Tibial artery (tissue), 4 donors: ENCODE results near the gene CLIP1.
"Not testable (repeated sequence)": the region's sequence is repeated elsewhere in the genome, so short reads cannot be mapped to it uniquely, and the experiment has no call there.

Source experiments
- DNase-seq, 2 donors: peaks; one replicate each; pipeline ENCODE4 v3.0.0-alpha.2; 2019
- H3K27ac ChIP-seq, 2 donors: fragments of 200-600 bp; sonication (generic) in 1 of 2; 1 replicate in 1 of 2; 2 replicates in 1 of 2; pipeline ENCODE4 v1.5.1; 2018 to 2019; ENCODE audit warnings: mild to moderate bottlenecking in 1 of 2
- H3K27me3 ChIP-seq, 2 donors: fragments of 200-600 bp; sonication (generic) in 1 of 2; one replicate each; pipeline versions ENCODE4 v1.5.1 to v1.6.0; 2016 to 2019
- H3K36me3 ChIP-seq, 3 donors: fragments of 200-600 bp; sonication (generic) in 2 of 3; one replicate each; pipeline ENCODE4 v1.5.1; 2016 to 2019; ENCODE audit warnings: mild to moderate bottlenecking in 2 of 3
- H3K4me1 ChIP-seq, 4 donors: fragments of 200-600 bp; sonication (generic) in 2 of 4; 1 replicate in 3 of 4; 2 replicates in 1 of 4; pipeline ENCODE4 v1.5.1; 2016 to 2019
- H3K4me3 ChIP-seq, 2 donors: fragments of 200-600 bp; sonication (generic) in 1 of 2; 1 replicate in 1 of 2; 2 replicates in 1 of 2; pipeline ENCODE4 v1.5.1; 2018 to 2019; ENCODE audit warnings: mild to moderate bottlenecking in 2 of 2
- H3K9me3 ChIP-seq, 3 donors: fragments of 200-600 bp; sonication (generic) in 1 of 3; one replicate each; pipeline ENCODE4 v1.5.1; 2016 to 2019
- CTCF ChIP-seq, 2 experiments: fragments of 200-600 bp in 1 of 2; fragments of 450-650 bp in 1 of 2; IDR thresholded peaks; one replicate each; pipeline ENCODE4 v1.5.1; 2017 to 2019; ENCODE audit warnings: antibody characterized with exemption in 2 of 2, mild to moderate bottlenecking in 1 of 2, moderate library complexity in 1 of 2
- intact Hi-C: fragments of 100-400 bp; cut with DNase I; formaldehyde crosslinking; loops from one replicate; pipeline ENCODE4 v1.15.0; 2023; ENCODE audit warnings: low total_unique reads

The CLIP1 gene

GRCh38 chr12:122402264-122402663 lies 20.2 kb downstream of the CLIP1 start:
- no peak for TF ChIP-seq CTCF (IDR thresholded peaks at IDR 0.05)
- Histone ChIP-seq H3K36me3 (no peaks in the 10 kb centered on the region), H3K27me3 (no peaks in the 10 kb centered on the region), H3K9me3 (no peaks in the 10 kb centered on the region), H3K4me1 (peaks cover 0 to 96% (median 37%) of the 10 kb centered on the region in 4 donors), H3K27ac (peak overlapping the region in 1 of 2 donors; percentile 81), H3K4me3 (no peak overlapping the region)
- intact Hi-C loops, result no loop called here
- peak in 1 of 2 donors; percentile 47 for DNase-seq

DNA sequence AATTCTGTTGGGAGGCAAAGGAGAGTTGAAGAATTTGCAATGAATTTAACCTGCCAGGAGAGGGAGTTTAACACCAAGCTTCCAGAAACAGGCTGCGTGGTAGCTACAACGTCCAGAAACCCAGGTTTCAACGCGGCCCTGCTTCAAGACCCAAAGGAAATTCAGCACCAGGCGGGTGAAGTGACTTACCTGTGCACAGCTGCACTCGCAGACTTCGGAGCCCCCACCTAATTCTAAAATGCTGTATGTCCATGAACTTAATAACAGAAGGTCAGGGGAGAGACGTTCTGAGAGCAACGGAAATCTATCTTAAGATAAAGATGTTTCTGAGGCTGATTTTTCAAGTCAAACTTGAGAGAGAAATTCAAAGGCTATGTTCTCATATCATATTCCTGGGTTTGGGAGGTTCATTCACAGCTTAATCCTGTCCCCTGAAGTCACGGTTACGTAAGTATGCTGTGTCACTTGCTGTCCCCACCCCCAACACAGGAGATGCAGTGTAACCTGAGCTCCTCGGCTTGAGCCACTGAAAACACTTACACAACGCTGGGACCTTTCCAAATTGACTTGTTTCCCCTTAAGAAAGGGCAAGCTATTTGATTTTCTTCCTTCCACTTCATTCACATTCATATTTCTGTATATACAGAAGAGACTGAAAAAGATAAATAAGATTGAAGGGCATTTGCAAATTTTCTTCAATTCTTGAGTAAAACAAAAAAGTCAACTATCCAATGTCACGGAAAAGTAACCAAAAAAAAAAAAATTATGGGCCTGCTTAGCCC lies 22.7 kb downstream of the CLIP1 start:
- peak; percentile 64 to 78 for TF ChIP-seq CTCF (IDR thresholded peaks at IDR 0.05)
- peaks cover 0 to 88% (median 32%) of the 10 kb centered on the region in 4 donors for H3K4me1 ChIP-seq
- peak overlapping the region; percentile 6 to 13 for H3K4me3 ChIP-seq
- no peaks in the 10 kb centered on the region for H3K27me3 ChIP-seq
- intact Hi-C loops, result no loop called here
- H3K36me3 ChIP-seq, result no peaks in the 10 kb centered on the region
- peak overlapping the region; percentile 81 to 91 for H3K27ac ChIP-seq
- peak; percentile 89 to 95 for DNase-seq
- no peaks in the 10 kb centered on the region for H3K9me3 ChIP-seq

DNA sequence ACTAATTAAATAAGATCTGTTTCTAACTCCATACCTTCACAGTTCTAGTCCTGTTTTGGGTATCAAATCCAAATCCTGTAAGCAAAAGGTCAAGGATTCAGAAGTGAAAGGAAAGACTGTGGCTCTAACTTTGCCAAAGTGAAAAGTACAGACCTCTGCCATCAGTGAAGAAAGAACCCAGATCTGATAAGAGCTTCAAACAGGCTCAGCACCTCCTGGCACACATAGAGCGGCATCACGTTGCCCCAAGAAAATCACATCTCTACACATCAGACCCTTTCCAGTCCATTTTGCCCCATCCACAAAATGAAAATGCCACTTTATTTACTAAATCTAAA lies 23.2 kb downstream of the CLIP1 start:
- intact Hi-C loops, result no loop called here
- no peak for DNase-seq
- Histone ChIP-seq H3K9me3 (no peaks in the 10 kb centered on the region), H3K27ac (peak overlapping the region; percentile 81 to 91), H3K36me3 (no peaks in the 10 kb centered on the region), H3K4me1 (peaks cover 0 to 87% (median 32%) of the 10 kb centered on the region in 4 donors), H3K4me3 (peak overlapping the region; percentile 6 to 13), H3K27me3 (no peaks in the 10 kb centered on the region)
- TF ChIP-seq CTCF (IDR thresholded peaks at IDR 0.05), result no peak

DNA sequence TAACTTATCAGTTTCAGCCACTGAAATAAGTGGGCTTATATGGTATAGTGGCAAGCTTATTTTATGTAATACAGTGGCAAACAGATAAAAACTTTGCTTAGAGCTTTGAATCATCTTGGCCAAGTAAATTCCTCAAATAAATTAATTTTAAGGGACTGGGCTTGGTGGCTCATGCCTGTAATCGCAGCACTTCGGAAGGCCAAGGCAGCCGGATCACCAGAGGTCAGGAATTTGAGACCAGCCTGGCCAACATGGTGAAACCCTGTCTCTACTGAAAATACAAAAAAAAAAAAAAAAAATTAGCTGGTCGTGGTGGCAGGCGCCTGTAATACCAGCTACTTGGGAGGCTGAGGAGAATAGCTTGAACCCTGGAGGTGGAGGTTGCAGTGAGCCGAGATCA lies 24.5 kb downstream of the CLIP1 start:
- peaks cover 0 to 78% (median 28%) of the 10 kb centered on the region in 4 donors for H3K4me1 ChIP-seq
- H3K27me3 ChIP-seq, H3K36me3 ChIP-seq, H3K4me3 ChIP-seq, H3K9me3 ChIP-seq, intact Hi-C loops: not testable (repeated sequence)
- H3K27ac ChIP-seq, result peak overlapping the region; percentile 81 to 91
- peak in 1 of 2 donors; percentile 9 for DNase-seq

DNA sequence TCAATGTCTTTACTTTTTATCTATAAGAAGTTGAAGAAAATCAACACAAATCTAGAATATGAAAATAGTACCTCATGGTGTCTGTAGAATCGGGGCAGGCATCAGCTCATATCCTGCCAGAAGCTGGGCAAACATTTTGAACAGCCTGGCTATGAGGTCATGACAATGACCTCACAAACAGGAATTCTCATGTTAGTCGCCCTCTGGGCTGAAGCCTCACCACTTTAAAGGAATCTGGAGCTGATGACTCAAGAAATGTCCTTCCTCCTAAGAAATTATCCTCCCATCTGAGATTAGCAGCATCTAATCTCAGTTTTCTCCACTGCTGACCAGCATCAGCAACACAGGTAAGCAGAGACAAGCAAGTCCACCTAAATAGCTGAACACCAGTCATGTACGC lies 27.1 kb downstream of the CLIP1 start:
- Histone ChIP-seq H3K9me3 (no peaks in the 10 kb centered on the region), H3K36me3 (no peaks in the 10 kb centered on the region), H3K27ac (peak overlapping the region; percentile 47 to 81), H3K27me3 (no peaks in the 10 kb centered on the region), H3K4me3 (no peak overlapping the region), H3K4me1 (peaks cover 0 to 53% (median 18%) of the 10 kb centered on the region in 4 donors)
- peak in 1 of 2 donors; percentile 10 for DNase-seq
- no peak for TF ChIP-seq CTCF (IDR thresholded peaks at IDR 0.05)
- intact Hi-C loops, result no loop called here

- H3K4me1 ChIP-seq, result peaks cover 0 to 47% (median 14%) of the 10 kb centered on the region in 4 donors
- H3K27me3 ChIP-seq, result no peaks in the 10 kb centered on the region
- peak; percentile 35 to 64 for DNase-seq
- intact Hi-C loops, result no loop called here
- H3K36me3 ChIP-seq, result no peaks in the 10 kb centered on the region
- no peak for TF ChIP-seq CTCF (IDR thresholded peaks at IDR 0.05)
- no peaks in the 10 kb centered on the region for H3K9me3 ChIP-seq
- H3K27ac ChIP-seq, result peak overlapping the region; percentile 47 to 81
- no peak overlapping the region for H3K4me3 ChIP-seq
These were observed 27.8 kb downstream of the CLIP1 start for GRCh38 chr12:122394626-122395194.
